ENCODE data around the gene NOD2.

NOD2 gene

DNA sequence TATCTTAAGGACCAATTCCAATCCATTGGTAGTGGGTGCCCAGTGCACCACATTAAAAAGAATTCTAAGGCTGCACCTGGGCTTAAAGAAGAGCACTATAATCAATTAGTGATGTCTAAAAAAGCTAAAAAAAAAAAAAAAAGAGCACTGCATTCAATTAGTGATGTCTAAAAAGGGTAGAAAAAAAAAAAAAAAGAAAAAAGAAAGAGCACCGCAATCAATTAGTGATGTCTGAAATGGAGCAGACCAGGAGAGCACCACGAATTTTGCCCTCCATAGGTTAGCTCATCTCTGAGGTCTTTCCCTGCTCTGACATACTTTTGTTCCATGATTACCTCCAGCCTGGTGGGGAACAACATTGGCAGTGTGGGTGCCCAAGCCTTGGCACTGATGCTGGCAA lies 29.6 kb downstream of the NOD2 start:
- Histone ChIP-seq H3K9me3 (ENCODE audit: insufficient read depth, low read depth, low read length) (no peaks in the 10 kb centered on the region; the same call in 1 of the 2 replicates), H3K27ac (ENCODE audit: low read length) (no peak overlapping the region), H3K9ac (ENCODE audit: low read depth, low read length) (no peak overlapping the region), H3K36me3 (ENCODE audit: insufficient read depth, low read depth, low read length) (no peaks in the 10 kb centered on the region), H3K4me1 (ENCODE audit: insufficient read depth, low read length) (no peaks in the 10 kb centered on the region), H3K4me3 (ENCODE audit: low read length) (no peak overlapping the region), H3K27me3 (ENCODE audit: insufficient read depth, low read length) (no peaks in the 10 kb centered on the region)

DNA sequence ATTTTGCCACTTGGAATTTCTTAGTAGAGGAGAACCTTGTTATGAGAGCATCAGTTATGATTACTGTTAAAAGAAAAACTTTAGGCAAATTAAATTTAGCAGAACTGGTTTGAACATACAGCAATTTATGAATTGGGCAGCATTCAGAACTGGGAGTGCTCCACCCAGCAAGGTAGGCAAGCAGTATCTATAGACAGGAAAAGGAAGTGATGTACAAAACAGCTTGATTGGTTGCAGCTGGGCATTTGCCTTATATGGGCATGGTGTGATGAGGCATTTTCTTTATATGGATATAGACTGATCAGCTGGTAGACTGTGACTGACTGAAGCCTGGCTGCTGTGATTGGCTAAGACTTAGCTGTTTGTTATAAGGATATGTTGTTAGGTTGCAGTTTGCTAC lies 30.9 kb downstream of the NOD2 start:
- Histone ChIP-seq H3K36me3 (ENCODE audit: insufficient read depth, low read depth, low read length) (no peaks in the 10 kb centered on the region), H3K4me1 (ENCODE audit: insufficient read depth, low read length) (no peaks in the 10 kb centered on the region), H3K4me3 (ENCODE audit: low read length) (no peak overlapping the region), H3K27ac (ENCODE audit: low read length) (no peak overlapping the region), H3K27me3 (ENCODE audit: insufficient read depth, low read length) (no peaks in the 10 kb centered on the region), H3K9me3 (ENCODE audit: insufficient read depth, low read depth, low read length) (no peaks in the 10 kb centered on the region; the same call in 1 of the 2 replicates), H3K9ac (ENCODE audit: low read depth, low read length) (no peak overlapping the region)

DNA sequence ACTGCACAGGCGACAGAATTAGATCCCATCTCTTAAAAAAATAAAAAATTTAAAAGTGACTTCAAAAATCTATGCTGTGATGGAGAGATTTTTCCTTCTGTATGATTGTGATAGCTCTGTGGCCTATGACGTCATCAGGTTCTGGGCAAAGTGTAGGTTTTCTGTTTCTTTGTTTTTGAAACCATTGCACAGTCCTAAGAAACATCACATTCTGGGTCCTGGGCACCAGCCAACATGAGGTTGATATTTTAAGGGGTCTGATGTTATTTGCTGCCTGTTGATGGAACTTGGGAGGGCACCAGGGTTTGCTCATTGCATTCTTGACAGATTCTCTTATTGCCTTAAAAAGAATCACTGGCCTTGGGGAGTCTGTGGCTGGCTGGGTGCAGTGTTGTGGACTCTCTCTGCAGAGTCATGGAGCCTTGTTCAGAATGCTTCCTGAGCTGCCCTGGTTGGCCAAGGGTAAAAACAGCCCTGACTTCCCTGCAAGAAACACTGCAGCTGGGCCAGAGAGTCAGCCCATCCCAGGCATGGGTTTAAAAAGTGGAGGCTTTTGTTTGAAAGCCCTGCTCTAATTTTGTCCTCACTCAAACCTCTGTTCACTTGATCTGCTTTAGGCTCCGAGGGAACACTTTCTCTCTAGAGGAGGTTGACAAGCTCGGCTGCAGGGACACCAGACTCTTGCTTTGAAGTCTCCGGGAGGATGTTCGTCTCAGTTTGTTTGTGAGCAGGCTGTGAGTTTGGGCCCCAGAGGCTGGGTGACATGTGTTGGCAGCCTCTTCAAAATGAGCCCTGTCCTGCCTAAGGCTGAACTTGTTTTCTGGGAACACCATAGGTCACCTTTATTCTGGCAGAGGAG lies 38.0 kb downstream of the NOD2 start:
- Histone ChIP-seq H3K27me3 (ENCODE audit: insufficient read depth, low read length) (no peaks in the 10 kb centered on the region), H3K9me3 (ENCODE audit: insufficient read depth, low read depth, low read length) (no peaks in the 10 kb centered on the region), H3K4me3 (ENCODE audit: low read length) (no peak overlapping the region), H3K27ac (ENCODE audit: low read length) (no peak overlapping the region), H3K36me3 (ENCODE audit: insufficient read depth, low read depth, low read length) (no peaks in the 10 kb centered on the region), H3K4me1 (ENCODE audit: insufficient read depth, low read length) (no peaks in the 10 kb centered on the region), H3K9ac (ENCODE audit: low read depth, low read length) (no peak overlapping the region)

DNA sequence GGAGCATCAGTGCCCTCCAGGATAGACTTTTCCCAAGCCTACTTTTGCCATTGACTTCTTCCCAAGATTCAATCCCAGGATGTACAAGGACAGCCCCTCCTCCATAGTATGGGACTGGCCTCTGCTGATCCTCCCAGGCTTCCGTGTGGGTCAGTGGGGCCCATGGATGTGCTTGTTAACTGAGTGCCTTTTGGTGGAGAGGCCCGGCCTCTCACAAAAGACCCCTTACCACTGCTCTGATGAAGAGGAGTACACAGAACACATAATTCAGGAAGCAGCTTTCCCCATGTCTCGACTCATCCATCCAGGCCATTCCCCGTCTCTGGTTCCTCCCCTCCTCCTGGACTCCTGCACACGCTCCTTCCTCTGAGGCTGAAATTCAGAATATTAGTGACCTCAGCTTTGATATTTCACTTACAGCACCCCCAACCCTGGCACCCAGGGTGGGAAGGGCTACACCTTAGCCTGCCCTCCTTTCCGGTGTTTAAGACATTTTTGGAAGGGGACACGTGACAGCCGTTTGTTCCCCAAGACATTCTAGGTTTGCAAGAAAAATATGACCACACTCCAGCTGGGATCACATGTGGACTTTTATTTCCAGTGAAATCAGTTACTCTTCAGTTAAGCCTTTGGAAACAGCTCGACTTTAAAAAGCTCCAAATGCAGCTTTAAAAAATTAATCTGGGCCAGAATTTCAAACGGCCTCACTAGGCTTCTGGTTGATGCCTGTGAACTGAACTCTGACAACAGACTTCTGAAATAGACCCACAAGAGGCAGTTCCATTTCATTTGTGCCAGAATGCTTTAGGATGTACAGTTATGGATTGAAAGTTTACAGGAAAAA lies 38.8 kb downstream of the NOD2 start:
- H3K9ac ChIP-seq (ENCODE audit: low read depth, low read length), result no peak overlapping the region
- no peaks in the 10 kb centered on the region for H3K4me1 ChIP-seq (ENCODE audit: insufficient read depth, low read length)
- H3K36me3 ChIP-seq (ENCODE audit: insufficient read depth, low read depth, low read length), result no peaks in the 10 kb centered on the region
- H3K27me3 ChIP-seq (ENCODE audit: insufficient read depth, low read length), result no peaks in the 10 kb centered on the region
- H3K27ac ChIP-seq (ENCODE audit: low read length), result no peak overlapping the region
- H3K9me3 ChIP-seq (ENCODE audit: insufficient read depth, low read depth, low read length), result no peaks in the 10 kb centered on the region
- no peak overlapping the region for H3K4me3 ChIP-seq (ENCODE audit: low read length)

DNA sequence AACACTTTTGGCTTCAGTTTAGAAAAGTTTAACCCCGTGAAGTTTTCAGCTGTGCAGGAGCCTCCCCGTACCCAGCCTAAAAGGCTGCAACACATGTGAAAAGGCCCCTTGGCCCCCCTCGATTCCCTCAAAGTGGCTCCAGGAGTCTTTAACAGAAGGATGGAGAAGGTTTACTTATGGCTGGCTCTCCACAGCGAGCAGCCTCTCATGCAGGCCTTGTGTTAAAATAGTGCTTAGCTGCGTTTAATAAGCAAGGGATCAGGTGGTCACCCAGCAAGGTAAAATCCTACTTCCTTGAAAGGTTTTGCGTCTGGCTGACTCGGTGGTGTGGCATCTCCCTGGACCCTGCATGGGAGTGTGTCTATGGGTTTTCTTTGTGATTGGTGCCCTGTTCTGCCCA lies 40.1 kb downstream of the NOD2 start:
- Histone ChIP-seq H3K9ac (ENCODE audit: low read depth, low read length) (no peak overlapping the region), H3K4me3 (ENCODE audit: low read length) (no peak overlapping the region), H3K9me3 (ENCODE audit: insufficient read depth, low read depth, low read length) (no peaks in the 10 kb centered on the region), H3K4me1 (ENCODE audit: insufficient read depth, low read length) (no peaks in the 10 kb centered on the region), H3K36me3 (ENCODE audit: insufficient read depth, low read depth, low read length) (no peaks in the 10 kb centered on the region), H3K27ac (ENCODE audit: low read length) (no peak overlapping the region), H3K27me3 (ENCODE audit: insufficient read depth, low read length) (no peaks in the 10 kb centered on the region)

DNA sequence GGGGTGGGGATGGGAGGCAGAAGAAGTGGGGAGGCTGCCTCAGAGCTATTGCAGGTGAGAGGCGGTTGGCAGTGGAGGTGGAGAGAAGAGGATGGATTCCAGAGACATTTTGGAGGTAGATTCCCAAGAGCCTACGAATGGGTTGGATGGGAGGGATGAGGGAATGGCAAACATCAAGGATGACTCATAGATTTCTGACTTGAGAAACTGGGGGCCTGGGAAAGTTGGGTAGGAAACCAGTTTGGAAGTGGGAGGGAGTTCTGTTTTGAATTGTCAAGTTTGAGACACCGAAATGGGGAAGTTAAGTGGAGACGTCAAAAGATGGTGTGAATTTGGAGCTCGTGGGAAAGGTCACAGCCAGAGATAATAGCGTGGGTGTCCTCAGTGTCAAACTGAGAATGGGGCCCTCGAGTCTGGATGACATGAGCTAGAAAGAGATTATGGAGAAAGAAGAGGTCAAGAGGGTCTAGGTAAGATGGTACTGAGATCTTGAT lies 42.3 kb downstream of the NOD2 start:
- Histone ChIP-seq H3K27ac (ENCODE audit: low read length) (no peak overlapping the region), H3K4me1 (ENCODE audit: insufficient read depth, low read length) (no peaks in the 10 kb centered on the region), H3K4me3 (ENCODE audit: low read length) (no peak overlapping the region), H3K27me3 (ENCODE audit: insufficient read depth, low read length) (no peaks in the 10 kb centered on the region), H3K9me3 (ENCODE audit: insufficient read depth, low read depth, low read length) (no peaks in the 10 kb centered on the region), H3K9ac (ENCODE audit: low read depth, low read length) (no peak overlapping the region), H3K36me3 (ENCODE audit: insufficient read depth, low read depth, low read length) (no peaks in the 10 kb centered on the region)

DNA sequence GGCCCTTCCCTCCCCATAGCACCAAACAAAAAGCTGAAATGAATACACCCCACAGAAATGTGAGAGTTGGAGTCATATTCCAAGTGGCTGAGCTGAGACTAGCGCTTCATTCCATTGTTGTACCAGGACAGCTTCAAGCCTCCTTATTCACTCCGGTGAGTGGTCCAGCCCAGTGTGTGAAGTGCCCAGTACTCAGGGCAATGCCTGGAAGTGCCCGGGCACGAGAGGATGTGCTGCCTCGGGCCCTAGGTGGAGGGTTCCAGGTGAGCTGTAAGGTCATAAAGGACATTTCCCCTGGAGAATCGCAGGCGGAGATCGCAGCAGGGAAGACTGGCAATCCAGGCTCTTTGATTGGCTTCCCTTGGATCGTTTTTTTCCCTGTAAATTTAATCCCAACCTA lies 43.0 kb downstream of the NOD2 start:
- no peaks in the 10 kb centered on the region for H3K9me3 ChIP-seq (ENCODE audit: insufficient read depth, low read depth, low read length)
- no peak overlapping the region for H3K27ac ChIP-seq (ENCODE audit: low read length)

DNA sequence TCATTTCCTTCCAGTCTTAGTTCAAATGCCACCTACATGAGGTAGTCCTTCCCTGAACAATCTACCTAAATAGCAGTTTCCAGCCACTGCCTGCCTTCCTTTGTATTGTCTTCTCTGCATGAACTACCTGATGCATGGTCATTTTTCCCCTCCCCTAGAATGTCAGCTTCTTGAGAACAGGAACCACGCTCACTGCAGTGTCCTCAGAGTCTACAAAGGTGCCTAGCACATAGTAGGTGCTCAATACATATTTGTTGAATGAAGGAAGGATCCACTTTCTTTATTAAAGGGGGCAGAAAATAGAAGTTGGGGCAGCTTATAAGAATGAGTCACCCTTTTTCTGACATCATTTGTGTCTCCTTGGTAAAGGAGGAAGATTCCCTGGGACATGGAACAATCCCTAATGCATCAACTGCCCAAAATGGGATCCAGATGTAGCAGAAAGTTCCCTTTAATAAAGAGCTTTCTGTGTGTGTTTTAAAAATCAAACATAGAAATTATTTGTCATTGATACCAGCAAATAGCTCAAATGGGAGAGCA lies 44.1 kb downstream of the NOD2 start:
- no peak overlapping the region for H3K9ac ChIP-seq (ENCODE audit: low read depth, low read length)
- no peaks in the 10 kb centered on the region for H3K4me1 ChIP-seq (ENCODE audit: insufficient read depth, low read length)
- no peak overlapping the region for H3K4me3 ChIP-seq (ENCODE audit: low read length)
- no peaks in the 10 kb centered on the region for H3K36me3 ChIP-seq (ENCODE audit: insufficient read depth, low read depth, low read length)
- H3K27ac ChIP-seq (ENCODE audit: low read length), result no peak overlapping the region
- no peaks in the 10 kb centered on the region for H3K9me3 ChIP-seq (ENCODE audit: insufficient read depth, low read depth, low read length)
- H3K27me3 ChIP-seq (ENCODE audit: insufficient read depth, low read length), result no peaks in the 10 kb centered on the region

More for the DNA sequence above, 43.0 kb downstream of the NOD2 start:
- no peak overlapping the region for H3K9ac ChIP-seq (ENCODE audit: low read depth, low read length)
- H3K4me1 ChIP-seq (ENCODE audit: insufficient read depth, low read length), result no peaks in the 10 kb centered on the region
- no peak overlapping the region for H3K4me3 ChIP-seq (ENCODE audit: low read length)
- no peaks in the 10 kb centered on the region for H3K27me3 ChIP-seq (ENCODE audit: insufficient read depth, low read length)
- H3K36me3 ChIP-seq (ENCODE audit: insufficient read depth, low read depth, low read length), result no peaks in the 10 kb centered on the region

DNA sequence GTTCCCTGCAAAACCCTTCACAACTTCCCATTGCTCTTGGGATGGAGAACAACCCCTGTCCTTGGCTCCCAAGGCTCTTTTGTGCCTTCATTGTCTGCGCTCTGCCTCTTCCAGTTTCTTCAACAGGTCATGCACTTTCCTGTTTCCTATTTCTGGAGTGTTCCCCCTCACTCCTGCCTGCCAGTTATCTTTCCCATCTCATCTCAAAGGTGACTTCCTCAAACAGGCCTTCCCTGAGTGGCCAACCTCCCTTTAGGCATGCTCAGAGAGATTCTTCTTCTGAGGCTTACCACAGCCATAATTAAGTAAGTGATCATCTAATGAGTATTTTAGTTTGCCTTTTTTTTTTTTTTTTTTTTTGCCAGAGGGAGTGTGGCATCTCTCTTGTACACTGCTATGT lies 45.6 kb downstream of the NOD2 start:
- H3K27me3 ChIP-seq (ENCODE audit: insufficient read depth, low read length), result no peaks in the 10 kb centered on the region
- no peak overlapping the region for H3K9ac ChIP-seq (ENCODE audit: low read depth, low read length)
- H3K36me3 ChIP-seq (ENCODE audit: insufficient read depth, low read depth, low read length), result no peaks in the 10 kb centered on the region
- no peak overlapping the region for H3K27ac ChIP-seq (ENCODE audit: low read length)
- no peak overlapping the region for H3K4me3 ChIP-seq (ENCODE audit: low read length)
- no peaks in the 10 kb centered on the region for H3K9me3 ChIP-seq (ENCODE audit: insufficient read depth, low read depth, low read length)
- peaks cover 12% of the 10 kb centered on the region; the same call in 1 of the 2 replicates for H3K4me1 ChIP-seq (ENCODE audit: insufficient read depth, low read length)

DNA sequence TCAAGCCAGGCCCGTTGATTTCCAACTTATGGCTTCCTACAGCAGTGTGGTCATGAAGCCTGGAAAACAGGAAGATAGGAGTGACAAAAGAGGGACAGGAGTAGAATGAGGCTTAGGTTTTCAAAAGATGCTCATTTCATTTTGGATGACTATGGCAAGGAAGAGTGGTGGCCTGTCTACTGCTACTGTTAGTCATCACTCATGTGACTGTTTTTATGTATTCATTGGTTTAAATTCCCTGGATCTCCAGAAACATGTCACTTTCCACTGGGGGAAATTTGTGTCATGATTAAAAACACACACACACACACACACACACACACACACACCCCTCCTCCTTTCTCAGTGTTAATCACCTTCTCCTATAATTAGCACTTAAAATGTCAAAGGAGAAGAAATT lies 47.3 kb downstream of the NOD2 start:
- H3K4me3 ChIP-seq (ENCODE audit: low read length), result no peak overlapping the region
- H3K27ac ChIP-seq (ENCODE audit: low read length), result no peak overlapping the region
- H3K27me3 ChIP-seq (ENCODE audit: insufficient read depth, low read length), result no peaks in the 10 kb centered on the region
- H3K9ac ChIP-seq (ENCODE audit: low read depth, low read length), result no peak overlapping the region
- H3K9me3 ChIP-seq (ENCODE audit: insufficient read depth, low read depth, low read length), result no peaks in the 10 kb centered on the region
- no peaks in the 10 kb centered on the region for H3K36me3 ChIP-seq (ENCODE audit: insufficient read depth, low read depth, low read length)
- H3K4me1 ChIP-seq (ENCODE audit: insufficient read depth, low read length), result peaks cover 25% of the 10 kb centered on the region

DNA sequence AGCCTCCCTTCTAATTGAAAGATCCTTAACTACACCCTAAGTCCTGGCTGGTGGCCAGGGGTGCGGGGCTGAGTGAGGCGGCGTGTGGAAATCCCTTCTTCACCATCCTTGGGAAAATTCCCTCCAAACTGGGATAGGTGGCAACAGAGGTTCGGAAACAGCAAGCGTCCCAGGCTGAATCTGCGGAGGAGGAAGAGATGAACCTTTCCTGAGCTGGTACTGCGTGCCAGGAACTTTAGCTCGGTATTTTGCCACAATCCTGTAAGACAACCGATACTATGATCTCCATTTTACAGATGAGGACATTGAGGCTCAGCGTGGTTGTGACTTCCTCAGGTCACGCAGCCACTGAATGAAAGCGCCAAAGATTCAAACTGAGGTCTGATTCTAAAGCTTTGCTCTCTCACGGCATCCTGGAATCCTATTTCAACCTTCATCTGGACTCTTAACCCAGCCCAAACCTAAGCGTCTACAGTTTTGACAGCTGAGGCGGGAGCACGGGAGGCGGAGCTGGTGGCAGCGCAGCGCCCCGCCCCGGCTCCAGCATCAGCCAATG lies 47.9 kb downstream of the NOD2 start:
- Histone ChIP-seq H3K9me3 (ENCODE audit: insufficient read depth, low read depth, low read length) (no peaks in the 10 kb centered on the region), H3K4me1 (ENCODE audit: insufficient read depth, low read length) (peaks cover 25% of the 10 kb centered on the region), H3K27ac (ENCODE audit: low read length) (no peak overlapping the region), H3K36me3 (ENCODE audit: insufficient read depth, low read depth, low read length) (no peaks in the 10 kb centered on the region), H3K9ac (ENCODE audit: low read depth, low read length) (no peak overlapping the region), H3K27me3 (ENCODE audit: insufficient read depth, low read length) (no peaks in the 10 kb centered on the region), H3K4me3 (ENCODE audit: low read length) (peak overlapping the region; percentile 55)

Data from iPS-20b (cell line).